GM18498 (cell line): Measurements from ENCODE around the gene CRHR2.
"Not testable (repeated sequence)": the region's sequence is repeated elsewhere in the genome, so short reads cannot be mapped to it uniquely, and the experiment has no call there.

Experiments
- ATAC-seq: cut with Tn5 transposase; IDR thresholded peaks from one replicate; pipeline ENCODE4 v1.9.1; 2021; ENCODE audit warnings: mild to moderate bottlenecking, moderate library complexity; ENCODE audit not compliant: unreplicated experiment

Gene CRHR2

DNA sequence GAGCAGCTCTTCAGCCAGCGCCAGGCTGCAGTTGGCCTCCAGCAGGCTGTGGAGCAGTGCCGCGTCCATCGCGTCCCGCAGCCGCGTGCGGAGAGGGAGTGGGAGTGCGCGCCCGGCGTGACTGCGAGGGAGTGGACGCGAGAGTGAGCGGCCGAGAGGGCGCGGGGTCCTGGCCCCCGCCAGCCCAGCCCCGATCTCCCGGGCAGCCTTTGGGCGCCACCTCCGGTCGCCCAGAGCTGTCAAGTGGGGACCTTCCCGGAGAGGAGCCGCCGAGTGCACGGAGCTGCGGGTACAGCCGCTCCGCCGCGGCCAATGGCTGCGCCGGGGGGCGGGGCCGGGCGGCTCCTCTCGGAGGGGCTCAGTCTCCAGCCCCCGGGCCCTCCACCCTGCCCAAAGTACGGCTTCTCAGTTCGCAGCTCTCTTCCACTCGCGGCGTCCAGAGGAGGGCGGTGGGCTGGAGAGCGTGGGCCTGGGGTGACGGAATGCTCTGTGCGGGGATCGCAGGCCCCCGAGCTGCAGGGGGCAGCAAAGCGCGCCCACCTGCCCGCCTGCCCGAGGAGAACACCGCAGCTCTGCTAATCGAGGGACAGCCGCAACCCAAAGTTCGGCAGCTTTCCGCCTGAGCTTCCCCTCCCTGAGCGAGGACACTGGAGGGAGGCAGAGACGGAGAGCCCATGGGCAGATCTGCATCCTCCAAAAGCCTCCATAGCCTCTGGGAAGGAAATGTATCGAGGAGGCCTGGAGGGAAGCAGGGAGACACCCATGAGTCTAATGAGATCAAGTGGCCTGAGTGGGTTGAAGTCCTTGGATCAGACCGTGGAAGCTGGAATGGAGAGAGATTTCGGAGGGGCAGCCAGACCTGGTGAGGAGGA lies at the start of gene CRHR2:
TSS of gene CRHR2 (minus strand) at position 245 of the 872 bp plus-strand sequence. CDS start at position 69, 176 bp downstream.
- no peak for ATAC-seq

DNA sequence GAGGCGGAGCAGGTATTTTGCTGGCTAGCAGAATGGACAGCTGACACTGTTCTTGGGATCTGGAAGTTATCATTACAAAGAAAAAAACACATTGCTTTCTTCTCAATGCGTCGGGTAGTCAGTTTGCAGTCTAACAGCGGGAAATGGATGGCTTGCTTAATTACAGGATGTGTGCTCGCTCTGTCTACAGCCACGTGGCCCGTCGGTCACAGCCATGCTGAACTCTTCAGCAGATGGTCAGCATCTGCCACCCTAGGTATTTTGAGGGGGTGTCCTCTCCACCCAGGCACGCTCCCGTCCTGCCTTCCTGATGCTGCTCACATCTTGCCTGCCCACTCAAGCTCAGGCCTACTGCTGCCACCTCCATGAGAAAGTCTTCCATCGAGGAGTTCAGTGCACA lies 49.3 kb upstream of the CRHR2 start:
- no peak for ATAC-seq

DNA sequence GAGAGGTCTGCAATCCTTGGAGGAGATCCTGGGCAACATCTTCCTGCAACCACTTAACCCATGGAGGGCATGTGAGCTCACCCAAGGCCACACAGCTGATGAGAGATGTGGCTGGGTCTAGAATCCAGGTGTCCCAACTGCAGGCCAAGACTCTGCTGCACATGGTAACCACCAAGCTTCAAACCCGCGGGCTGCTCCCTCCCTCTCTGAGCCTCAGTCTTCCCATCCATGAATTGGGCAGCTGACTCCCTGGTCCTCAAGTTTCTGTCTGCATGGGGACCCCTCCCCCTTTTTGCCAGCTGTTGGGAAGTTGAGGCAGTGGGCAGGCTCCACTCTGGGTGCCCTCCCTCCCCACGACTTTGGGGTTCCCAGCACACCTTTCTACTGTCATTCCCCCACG lies 48.7 kb upstream of the CRHR2 start:
- no peak for ATAC-seq

DNA sequence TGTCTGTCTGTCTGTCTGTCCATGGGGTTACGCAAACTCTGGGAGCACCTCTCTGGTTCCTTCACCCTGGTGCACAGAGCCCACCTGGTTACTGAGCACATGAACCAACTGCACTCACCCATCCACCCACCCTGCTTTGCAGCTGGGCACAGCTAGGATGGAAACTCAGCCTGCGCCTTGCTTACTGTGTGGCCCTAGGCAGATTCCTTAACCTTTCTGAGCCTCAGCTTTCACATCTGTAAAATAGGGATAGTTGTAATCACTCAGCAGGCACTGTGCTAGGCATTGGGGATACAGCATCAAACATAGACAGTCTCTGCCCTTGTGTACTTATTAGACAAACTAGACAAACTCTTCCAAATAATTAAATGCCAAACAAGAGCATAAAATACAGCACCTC lies 47.8 kb upstream of the CRHR2 start:
- no peak for ATAC-seq

DNA sequence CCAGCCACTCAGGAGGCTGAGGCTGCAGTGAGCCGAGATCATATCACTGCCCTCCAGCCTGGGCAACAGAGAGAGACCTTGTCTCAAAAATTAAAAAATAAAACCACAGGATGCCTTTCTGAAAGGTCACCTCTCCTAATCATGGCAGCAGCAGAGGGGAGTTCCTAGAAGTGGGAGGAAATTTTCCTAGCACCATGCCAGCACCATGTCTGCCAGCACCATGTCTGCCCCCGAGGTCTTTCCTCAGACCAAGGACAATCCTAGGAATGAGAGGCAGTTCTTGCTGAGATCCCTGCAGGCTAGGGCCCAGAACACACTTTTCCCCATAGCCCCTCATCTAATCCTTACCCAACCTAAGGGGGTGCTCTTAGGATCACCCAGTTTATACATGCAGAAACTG lies 47.4 kb upstream of the CRHR2 start:
- no peak for ATAC-seq

DNA sequence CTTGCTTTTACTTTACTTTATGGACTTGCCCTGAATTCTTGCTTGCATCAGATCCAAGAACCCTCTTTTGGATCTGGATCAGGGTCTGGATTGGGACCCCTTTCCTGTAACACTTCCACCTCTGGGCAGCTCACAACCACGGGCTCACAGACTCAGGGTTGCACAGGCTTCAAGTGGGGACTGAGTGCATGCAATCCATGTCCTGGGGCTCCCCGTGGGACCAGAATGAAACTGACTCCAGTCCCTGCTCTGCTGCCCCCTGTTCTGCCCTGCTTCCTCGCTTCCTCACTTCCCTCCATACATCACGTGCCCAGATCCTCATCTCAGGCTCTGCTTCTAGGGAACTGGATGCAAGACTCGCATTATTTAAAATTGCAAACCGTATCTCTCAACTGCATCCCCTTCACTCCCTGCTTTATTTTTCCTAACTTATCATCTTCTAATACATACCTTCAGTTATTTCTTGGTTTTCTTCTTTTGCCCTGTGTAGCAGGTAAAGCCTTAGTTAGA lies 46.4 kb upstream of the CRHR2 start:
- no peak for ATAC-seq

DNA sequence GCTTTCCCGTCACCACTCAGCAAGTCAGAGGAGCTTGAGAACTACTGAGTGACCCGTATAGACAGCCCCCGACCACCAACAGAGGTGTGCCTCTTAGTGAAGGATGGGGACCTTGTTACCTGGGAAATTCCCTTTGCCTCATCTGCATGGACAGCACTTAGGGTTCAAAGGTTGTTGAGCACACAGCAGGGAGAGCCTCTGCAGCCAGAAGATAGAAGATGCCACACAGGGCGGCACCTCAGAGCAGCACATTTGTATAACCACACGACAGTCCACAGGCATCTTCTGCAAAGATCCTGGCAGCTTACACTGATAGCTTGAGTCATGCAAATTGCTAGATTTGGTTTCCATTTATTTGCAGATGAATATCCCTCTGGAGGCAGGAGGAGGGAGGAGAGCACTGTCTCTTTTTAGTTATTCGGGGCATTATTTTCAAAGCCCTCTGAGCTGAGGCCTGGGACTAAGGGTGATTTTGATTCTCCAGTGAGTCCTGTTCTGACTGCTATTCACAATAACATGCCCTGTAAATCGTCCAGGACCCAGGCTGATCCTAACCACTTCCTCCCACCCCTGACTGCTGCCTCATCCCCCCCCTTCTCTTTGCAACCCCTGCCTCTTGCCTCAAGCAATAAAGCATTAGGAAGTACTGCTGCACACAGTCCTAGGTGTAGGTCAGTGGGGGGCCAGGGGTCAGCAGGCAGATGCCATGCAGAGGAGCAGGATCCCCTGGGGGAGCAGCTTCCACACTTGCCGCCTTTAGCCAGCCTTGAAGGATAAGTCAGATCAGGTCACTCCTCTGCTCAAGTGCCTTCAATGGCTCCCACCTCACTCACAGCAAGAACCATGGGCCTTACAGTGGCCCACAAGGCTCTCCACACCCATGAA lies 45.0 kb upstream of the CRHR2 start:
- peak; percentile 50 for ATAC-seq

DNA sequence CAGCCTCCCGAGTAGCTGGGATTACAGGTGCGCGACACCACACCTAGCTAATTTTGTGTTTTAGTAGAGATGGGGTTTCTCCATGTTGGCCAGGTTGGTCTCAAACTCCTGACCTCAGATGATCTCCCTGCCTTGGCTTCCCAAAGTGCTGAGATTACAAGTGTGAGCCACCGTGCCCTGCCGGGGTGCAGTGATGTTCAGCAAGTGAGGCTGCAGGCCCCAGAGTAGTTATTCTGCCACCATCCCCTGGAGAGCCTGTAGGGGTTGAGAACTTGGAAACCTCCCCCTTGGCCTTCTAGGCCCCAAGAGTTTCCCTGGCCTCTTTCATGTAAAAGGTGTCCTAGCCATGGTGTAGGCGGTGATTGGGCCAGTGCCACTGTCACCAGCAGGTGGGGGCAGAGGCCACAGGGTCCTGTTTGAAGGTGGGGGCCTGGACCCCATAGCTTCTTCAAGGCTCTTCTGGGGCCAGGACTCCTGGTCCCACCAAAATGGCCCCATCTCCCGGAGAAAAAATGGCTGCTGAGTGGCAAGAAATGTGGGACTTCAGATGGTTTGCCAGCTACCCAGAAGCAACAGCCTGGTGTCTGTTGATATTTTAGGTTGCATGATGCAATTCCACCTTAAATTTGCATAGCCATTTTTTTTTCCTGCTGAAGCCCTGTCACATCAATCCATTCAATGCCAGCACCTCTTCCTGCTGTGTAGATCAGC lies 44.2 kb upstream of the CRHR2 start:
- no peak for ATAC-seq

DNA sequence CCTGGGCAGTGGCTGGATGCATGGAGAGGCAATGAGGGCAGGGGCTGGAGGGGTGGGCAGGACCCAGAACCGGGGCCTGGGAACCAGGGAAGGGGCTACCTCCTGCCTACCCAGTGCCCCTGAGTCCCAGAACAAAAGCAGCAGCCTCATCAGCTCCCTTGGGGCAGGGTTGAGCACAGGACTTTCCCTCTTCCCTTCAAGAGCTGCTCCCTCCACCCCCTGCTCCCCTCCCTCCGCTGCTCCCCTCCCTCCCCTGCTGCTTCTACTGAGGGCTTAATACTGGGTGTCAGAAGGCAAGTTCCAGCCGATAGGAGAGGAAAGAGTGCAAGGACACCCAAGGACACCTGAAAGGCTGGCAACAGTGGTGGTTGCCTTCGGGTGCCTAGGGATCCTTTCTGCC lies 41.5 kb upstream of the CRHR2 start:
- no peak for ATAC-seq

DNA sequence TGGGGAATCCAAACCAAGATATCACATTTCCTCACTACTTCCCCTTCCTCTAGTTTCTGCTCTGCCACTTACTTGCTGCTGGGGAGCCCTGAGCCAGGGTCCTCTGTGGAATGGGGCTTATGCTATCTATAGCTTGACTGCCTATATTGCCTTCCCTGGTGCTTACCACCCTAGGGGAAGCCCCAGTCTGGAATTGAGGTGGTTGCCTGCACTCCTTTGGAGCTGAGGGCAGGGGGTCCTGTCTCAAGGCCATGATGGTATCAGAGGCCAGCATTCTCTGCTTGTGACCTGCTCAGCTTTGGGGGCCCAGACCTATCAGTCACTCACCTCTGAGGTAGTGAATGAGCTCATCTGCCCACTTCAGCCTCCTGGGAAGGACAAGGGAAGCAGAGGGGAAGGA lies 40.4 kb upstream of the CRHR2 start:
- no peak for ATAC-seq

DNA sequence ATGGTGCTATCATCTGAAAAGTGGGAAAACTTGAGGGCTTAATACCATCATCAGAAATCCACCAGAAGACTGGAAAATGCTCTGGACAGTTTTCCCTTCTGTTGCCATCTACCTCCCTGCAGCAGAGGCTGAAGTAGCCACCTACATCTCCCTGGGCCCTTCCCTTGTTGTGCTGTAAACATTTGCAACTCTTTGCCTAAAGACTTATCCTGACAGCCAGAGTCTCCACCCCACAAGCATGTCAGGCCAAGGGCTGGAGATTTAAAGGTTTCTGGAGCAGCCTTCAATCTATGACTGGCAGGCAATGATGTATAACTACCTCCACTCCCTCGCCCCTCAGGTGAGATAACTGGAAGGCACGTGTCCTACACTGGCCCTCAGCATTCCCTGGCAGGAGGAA lies 39.9 kb upstream of the CRHR2 start:
- no peak for ATAC-seq

DNA sequence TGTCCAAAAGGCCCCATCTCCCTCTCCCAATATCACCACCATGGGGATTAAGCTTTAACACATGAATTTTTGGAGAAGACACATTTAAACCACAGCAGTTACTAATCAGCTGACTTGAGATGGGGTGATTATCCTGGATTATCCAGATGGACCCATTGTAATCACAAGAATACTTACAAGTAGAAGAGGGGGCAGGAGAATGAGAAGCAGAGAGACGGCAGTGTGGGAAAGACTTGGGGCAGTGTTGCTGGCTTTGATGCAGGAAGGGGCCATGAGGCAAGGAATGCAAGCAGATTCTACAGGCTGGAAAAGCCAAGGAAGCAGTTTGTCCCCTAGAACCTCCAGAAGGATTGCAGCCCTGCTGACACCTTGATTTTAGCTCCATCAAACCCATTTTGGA lies 39.0 kb upstream of the CRHR2 start:
- no peak for ATAC-seq

DNA sequence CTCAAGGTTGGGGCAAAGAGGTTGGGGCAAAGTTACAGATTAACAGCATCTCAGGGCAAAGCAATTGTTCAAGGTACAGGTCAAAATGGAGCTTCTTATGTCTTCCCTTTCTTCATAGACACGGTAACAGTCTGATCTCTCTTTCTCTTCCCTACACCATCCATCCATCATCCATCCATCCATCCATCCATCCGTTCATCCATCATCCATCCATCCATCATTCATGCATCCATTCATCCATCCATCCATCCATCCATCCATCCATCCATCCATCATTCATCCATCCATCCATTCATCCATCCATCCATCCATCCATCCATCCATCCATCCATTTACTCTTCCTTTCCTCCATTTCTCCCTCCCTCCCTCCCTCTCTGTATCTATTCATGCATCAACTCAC lies 37.2 kb upstream of the CRHR2 start:
- not testable (repeated sequence) for ATAC-seq

DNA sequence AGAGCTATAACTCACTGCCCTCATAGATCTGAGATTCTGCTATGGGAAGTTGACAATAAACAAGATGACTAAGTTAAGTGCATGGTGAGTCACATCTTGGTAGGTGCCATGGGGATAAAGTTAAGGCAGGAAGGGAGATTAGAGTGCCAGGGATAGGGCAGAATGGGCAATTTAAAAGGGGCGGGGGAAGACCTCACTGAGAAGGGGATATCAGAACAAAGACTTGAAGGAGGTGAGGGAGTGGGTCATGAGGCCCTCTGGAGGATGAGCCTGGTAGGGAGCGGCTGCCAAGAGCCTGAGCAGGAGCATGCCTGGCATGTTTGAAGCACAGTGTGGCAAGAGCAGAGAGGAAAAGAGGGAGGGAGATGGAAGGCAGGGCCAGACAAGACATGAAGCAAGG lies 34.9 kb upstream of the CRHR2 start:
- ATAC-seq, result no peak

DNA sequence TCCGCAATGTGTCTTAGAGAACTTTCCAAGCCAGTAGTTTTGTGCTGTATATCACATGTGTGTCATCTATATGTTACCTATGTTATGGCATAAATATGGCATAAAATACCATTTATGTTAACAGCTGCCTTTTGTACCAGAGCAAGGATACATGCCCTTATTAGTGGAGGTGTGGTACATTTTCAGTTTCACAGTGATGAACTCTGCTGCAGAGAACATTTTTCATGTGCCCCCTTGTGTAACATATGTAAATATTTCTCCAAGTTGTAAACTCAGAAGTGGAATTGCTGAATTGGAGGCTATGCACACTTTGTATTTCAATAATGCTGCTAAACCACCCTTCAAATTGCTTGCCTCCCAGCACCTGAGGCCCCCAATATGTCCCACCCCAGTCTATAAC lies 31.9 kb upstream of the CRHR2 start:
- ATAC-seq, result no peak

DNA sequence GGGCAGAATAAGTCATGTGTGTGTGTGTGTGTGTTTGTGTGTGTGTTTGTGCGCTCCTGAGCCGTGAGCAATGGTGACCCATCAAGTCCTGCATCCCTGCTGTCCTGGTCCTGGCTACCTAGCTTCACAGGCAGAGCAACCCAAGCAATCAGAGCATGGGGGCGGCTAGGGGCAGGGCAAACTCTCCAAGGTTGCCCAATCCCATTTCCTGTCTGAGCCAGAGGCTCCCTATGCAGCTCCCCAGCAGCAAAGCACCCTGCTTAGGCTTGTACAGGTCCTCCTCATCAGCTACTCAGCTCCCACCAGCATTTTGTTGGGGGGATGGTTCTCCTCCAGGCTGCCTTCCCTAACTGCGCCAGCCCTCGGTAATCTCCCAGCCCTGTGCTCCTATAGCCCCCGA lies 31.1 kb upstream of the CRHR2 start:
- no peak for ATAC-seq

DNA sequence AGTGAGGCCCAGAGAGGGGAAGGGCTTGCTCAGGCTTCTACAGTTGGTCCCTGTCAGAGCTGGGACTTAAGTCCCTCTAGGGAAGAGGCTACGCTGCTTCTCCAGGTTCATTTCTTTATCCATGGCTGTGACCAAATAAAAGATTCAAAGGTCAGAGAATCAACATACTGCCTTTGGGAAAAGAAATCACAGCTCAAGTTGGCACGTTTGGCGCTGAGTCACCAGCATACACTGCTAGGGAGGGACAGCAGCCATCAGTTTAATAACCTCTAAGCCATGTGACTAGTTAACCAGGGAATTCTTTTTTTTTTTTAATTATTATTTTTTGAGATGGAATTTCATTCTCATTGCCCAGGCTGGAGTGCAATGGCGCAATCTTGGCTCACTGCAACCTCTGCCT lies 28.4 kb upstream of the CRHR2 start:
- ATAC-seq, result no peak

DNA sequence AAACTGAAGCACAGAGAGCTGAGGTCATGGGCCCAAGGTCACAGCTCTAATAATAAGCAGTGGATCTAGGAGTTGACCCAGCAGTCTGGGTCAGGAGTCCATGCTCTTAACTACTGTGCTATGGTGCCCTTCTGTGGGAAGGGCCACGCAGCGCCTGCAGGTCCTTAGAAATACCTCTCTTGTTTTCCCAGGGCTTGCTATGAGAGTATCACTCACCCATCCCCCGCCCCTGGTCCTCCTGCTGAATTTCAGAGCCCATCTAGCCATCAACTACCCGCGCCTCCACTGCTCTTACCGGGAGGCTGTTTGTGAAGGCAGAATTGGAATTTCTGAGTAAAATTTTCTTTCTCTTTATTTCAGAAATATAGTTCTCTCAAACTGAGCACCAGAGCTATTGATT lies 27.3 kb upstream of the CRHR2 start:
- no peak for ATAC-seq

DNA sequence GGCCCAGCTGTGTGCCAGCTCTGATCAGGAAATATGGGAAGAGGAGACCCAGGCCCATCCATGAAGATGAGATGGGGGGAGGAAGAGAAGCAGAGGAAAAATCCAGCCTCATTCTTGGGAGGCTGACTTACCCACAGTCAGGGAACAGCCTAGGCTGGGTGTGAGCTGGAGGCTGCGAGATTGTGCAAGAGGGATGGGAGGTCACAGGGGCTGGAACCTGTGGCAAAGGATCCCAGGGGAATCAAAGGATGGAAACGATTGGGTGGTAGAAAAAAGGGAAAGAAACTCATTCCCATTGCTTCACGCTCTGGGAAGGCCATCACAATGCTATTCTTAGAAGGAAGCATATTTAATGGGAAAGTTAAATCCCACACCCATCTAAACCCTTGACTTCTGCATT lies 26.7 kb upstream of the CRHR2 start:
- no peak for ATAC-seq

DNA sequence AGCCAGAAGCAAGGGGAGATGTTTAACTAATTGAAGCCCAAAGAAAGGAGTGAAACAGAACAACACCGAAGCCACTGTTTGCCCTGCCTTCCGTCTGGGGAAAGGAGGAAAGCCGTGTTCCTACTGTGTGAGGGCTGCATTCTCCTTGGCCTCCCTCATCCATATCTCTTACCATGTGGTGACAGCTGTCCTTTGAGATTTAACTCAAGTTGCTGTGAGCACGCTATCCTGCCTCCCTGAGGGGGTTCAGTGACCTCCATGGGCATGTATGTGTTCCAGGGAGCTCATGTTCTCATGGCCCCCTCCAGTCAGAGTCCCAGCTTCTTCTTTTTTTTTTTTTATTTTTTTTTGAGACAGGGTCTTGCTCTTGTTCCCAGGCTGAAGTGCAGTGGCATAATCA lies 26.2 kb upstream of the CRHR2 start:
- no peak for ATAC-seq
